KMS-11 (cell line): ENCODE measurements around the gene SNX14.
"Not testable (repeated sequence)": the region's sequence is repeated elsewhere in the genome, so short reads cannot be mapped to it uniquely, and the experiment has no call there.

Experiments
- H2AFZ ChIP-seq: fragments of 200-600 bp; sonication (generic); 2 replicates; pipeline ENCODE4 v1.6.1; 2016; ENCODE audit warnings: antibody characterized with exemption, mixed run types, low read depth
- H3K27ac ChIP-seq: fragments of 200-600 bp; sonication (generic); 2 replicates; pipeline ENCODE4 v1.6.1; 2016; ENCODE audit warnings: mild to moderate bottlenecking, mixed run types
- H3K27me3 ChIP-seq: fragments of 200-600 bp; sonication (generic); 2 replicates; pipeline ENCODE4 v1.6.1; 2017; ENCODE audit warnings: mild to moderate bottlenecking, low read depth, mixed run types, moderate library complexity; ENCODE audit not compliant: insufficient read depth
- H3K36me3 ChIP-seq: fragments of 200-600 bp; sonication (generic); 2 replicates; pipeline ENCODE4 v1.6.1; 2017; ENCODE audit warnings: mild to moderate bottlenecking, mixed run types; ENCODE audit not compliant: insufficient read depth
- H3K4me1 ChIP-seq: fragments of 200-600 bp; sonication (generic); 2 replicates; pipeline ENCODE4 v1.6.1; 2016; ENCODE audit warnings: mild to moderate bottlenecking, low read depth, mixed run types; ENCODE audit not compliant: poor library complexity, severe bottlenecking
- H3K4me2 ChIP-seq: fragments of 200-600 bp; sonication (generic); 2 replicates; pipeline ENCODE4 v1.7.0; 2016; ENCODE audit warnings: mild to moderate bottlenecking, mixed run types
- H3K4me3 ChIP-seq: fragments of 200-600 bp; sonication (generic); IDR thresholded peaks from 2 replicates; pipeline ENCODE4 v1.6.1; 2017; ENCODE audit warnings: low read depth, low read length, mixed read lengths; ENCODE audit not compliant: insufficient read depth
- H3K79me2 ChIP-seq: fragments of 200-600 bp; sonication (generic); 2 replicates; pipeline ENCODE4 v1.6.1; 2016; ENCODE audit warnings: low read depth, mixed run types; ENCODE audit not compliant: insufficient read depth
- H3K9ac ChIP-seq: fragments of 200-600 bp; sonication (generic); 2 replicates; pipeline ENCODE4 v1.6.1; 2016; ENCODE audit warnings: mild to moderate bottlenecking, mixed run types
- H4K20me1 ChIP-seq: fragments of 200-600 bp; sonication (generic); 2 replicates; pipeline ENCODE4 v1.6.1; 2016; ENCODE audit warnings: mild to moderate bottlenecking, mixed run types; ENCODE audit not compliant: insufficient read depth
- TF ChIP-seq, protein P1 (sequence below): fragments of 200-600 bp; sonication (generic); conservative IDR thresholded peaks from 2 replicates; pipeline ENCODE4 v1.6.1; 2017; ENCODE audit warnings: low read depth, mild to moderate bottlenecking, antibody characterized with exemption, low read length, moderate library complexity, mixed read lengths

SNX14 gene

DNA sequence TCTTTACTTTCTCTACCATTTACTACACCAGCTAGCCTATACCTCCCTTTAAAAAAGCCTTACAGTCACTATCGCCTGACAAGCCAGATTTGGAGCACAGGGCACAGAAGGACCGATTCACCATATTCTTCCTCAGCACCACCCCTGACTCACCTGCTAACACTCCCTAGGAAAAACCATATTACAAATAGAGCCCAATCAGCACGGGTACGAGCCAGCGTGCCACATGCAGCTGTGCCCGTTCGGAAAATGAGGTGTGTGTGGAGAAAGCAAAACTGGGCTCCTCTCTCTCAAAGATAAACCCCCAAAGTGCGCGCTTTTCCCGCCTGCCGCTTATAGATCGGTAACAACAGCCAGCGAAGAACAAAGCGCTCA is 47.9 kb upstream of the SNX14 start:
- Histone ChIP-seq H3K4me2 (peak overlapping the region; percentile 96), H3K4me1 (peaks cover 38% of the 10 kb centered on the region), H2AFZ (no peak overlapping the region), H3K27me3 (no peaks in the 10 kb centered on the region), H3K27ac (peak overlapping the region; percentile 98), H3K9ac (peak overlapping the region; percentile 99), H4K20me1 (peaks cover 43% of the 10 kb centered on the region), H3K36me3 (peaks cover 8% of the 10 kb centered on the region; the same call in 1 of the 2 replicates), H3K4me3 (no peak overlapping the region), H3K79me2 (peaks cover 66% of the 10 kb centered on the region)
- TF ChIP-seq, protein P1, sequence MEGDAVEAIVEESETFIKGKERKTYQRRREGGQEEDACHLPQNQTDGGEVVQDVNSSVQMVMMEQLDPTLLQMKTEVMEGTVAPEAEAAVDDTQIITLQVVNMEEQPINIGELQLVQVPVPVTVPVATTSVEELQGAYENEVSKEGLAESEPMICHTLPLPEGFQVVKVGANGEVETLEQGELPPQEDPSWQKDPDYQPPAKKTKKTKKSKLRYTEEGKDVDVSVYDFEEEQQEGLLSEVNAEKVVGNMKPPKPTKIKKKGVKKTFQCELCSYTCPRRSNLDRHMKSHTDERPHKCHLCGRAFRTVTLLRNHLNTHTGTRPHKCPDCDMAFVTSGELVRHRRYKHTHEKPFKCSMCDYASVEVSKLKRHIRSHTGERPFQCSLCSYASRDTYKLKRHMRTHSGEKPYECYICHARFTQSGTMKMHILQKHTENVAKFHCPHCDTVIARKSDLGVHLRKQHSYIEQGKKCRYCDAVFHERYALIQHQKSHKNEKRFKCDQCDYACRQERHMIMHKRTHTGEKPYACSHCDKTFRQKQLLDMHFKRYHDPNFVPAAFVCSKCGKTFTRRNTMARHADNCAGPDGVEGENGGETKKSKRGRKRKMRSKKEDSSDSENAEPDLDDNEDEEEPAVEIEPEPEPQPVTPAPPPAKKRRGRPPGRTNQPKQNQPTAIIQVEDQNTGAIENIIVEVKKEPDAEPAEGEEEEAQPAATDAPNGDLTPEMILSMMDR = no peak

DNA sequence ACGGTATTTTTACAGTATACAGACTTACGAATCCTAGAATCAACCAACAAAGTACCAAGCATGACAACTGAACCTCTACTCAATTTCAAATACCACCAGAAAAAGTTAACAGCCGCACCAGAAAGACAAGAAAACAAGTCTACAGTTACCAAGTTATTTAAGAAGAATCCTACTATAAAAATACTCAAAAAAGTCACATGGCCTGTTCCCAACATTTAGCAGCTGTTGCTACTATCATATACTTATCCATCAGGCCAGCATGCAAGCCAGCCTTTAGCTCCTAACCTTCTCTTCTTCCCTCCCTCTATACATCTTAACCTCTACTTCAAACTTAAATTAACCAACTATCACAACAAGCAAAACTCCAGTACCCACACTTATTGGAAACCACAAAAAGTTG is 47.2 kb upstream of the SNX14 start:
- Histone ChIP-seq H4K20me1 (peaks cover 43% of the 10 kb centered on the region), H3K4me2 (peak overlapping the region; percentile 96), H3K27me3 (no peaks in the 10 kb centered on the region), H3K4me3 (no peak overlapping the region), H3K27ac (peak overlapping the region; percentile 98; the same call in 1 of the 2 replicates), H3K79me2 (peaks cover 73% of the 10 kb centered on the region), H3K36me3 (peaks cover 8% of the 10 kb centered on the region; the same call in 1 of the 2 replicates), H2AFZ (no peak overlapping the region), H3K4me1 (peaks cover 38% of the 10 kb centered on the region), H3K9ac (peak overlapping the region; percentile 99)
- TF ChIP-seq, protein P1 = no peak

DNA sequence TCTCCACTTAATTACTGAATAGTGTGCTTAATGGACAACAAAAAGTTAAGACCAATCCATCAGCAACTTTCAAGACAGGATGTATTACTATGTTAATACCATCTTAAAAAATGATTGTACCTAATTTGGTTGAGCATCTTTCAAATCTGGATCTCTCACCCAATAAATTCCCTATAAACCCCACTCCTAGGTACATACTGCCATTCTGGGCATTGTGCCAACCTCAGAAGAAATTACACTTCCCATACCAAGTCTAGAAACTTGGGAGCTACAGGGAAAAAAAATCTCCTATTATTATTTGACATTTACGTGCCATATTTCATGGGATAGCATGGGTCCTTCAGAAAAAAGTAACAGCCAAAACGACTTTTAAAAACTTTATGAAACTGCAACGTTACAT is 43.9 kb upstream of the SNX14 start:
- no peak overlapping the region for H3K4me3 ChIP-seq

DNA sequence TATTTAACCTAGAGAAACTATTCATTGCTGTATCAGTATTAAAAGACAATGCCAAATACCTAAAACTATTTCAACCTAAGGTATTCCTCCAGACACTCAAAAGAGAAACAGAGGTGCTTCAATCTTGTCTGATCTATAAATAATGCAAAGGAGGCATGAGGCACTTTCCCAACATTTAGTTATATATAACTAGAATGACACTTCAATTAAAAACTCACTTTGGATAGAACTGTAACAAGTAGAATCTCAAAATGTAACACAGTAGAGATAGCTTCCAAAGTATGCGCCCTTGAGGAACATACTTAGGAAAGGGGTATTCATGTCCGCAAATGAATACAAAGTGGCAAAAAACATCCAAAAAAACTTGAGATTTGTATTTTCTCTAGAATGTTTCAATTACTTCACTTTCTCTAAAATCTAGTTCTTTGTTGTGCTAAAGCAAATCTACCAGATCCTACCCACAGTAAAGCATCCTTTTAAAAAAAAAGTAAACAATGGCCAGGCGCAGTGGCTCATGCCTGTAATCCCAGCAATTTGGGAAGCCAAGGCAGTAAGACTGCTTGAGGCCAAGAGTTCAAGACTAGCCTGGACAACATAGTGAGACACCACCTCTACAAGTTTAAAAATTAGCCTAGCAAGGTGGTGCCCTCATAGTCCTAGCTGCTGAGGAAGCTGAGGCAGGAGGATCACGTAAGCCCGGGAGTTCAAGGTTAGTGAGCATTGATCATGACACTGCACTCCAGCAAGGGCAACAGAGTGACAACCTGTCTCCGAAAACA is 38.7 kb upstream of the SNX14 start:
- Histone ChIP-seq H3K27ac (no peak overlapping the region), H3K36me3 (peaks cover 6% of the 10 kb centered on the region; the same call in 1 of the 2 replicates), H3K9ac (no peak overlapping the region), H4K20me1 (peaks cover 44% of the 10 kb centered on the region), H3K79me2 (peaks cover 97% of the 10 kb centered on the region), H3K4me2 (no peak overlapping the region), H2AFZ (no peak overlapping the region), H3K27me3 (no peaks in the 10 kb centered on the region), H3K4me3 (no peak overlapping the region), H3K4me1 (peaks cover 5% of the 10 kb centered on the region)
- TF ChIP-seq, protein P1 = no peak

More for the DNA sequence above, 43.9 kb upstream of the SNX14 start:
- Histone ChIP-seq H3K79me2 (peaks cover 98% of the 10 kb centered on the region), H4K20me1 (peaks cover 60% of the 10 kb centered on the region), H3K9ac (no peak overlapping the region), H3K36me3 (peaks cover 15% of the 10 kb centered on the region; the same call in 1 of the 2 replicates), H3K27ac (no peak overlapping the region), H2AFZ (no peak overlapping the region), H3K4me2 (no peak overlapping the region), H3K4me1 (peaks cover 31% of the 10 kb centered on the region), H3K27me3 (no peaks in the 10 kb centered on the region)
- TF ChIP-seq, protein P1 = no peak

DNA sequence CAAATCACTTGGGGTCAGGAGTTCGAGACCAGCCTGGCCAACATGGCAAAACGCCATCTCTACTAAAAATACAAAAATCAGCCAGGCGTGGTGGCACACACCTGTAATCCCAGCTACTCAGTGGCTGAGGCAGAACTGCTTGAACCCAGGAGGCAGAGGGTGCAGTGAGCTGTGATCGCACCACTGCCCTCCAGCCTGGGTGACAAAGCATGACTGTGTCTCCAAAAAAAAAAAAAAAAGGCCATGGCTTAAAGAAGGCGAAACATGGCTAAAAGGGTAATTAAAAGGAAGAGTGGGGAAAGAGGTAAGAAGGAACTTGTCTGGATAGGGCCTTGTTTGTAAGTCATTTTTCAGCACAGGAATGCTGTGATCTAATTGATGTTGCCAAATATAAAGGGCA is 37.5 kb upstream of the SNX14 start:
- Histone ChIP-seq H4K20me1 (peaks cover 36% of the 10 kb centered on the region), H3K79me2 (peaks cover 97% of the 10 kb centered on the region)
- not testable (repeated sequence) for H3K36me3 ChIP-seq, H2AFZ ChIP-seq, H3K4me3 ChIP-seq, H3K27ac ChIP-seq, H3K9ac ChIP-seq, H3K4me2 ChIP-seq, H3K4me1 ChIP-seq, H3K27me3 ChIP-seq
